ENCODE results near the gene EGFLAM. TPM values are rescaled to one million over a fixed set of nuclear protein-coding genes. Genes with fewer than 3 reads are reported as not detected.

The EGFLAM gene
- total RNA-seq, 1 experiment from 2014 or later: 1.1 TPM

- no peak for TF ChIP-seq ZNF671 (CRISPR knock-in tag; IDR thresholded peaks at IDR 0.05)
- TF ChIP-seq SP1 (CRISPR knock-in tag; conservative IDR thresholded peaks at IDR 0.05): no peak
- TF ChIP-seq MXD4 (CRISPR knock-in tag; IDR thresholded peaks at IDR 0.05; ENCODE audit: borderline replicate concordance): no peak
- no peak for TF ChIP-seq ZNF121 (CRISPR knock-in tag; IDR thresholded peaks at IDR 0.05)
- no peak for TF ChIP-seq AR (CRISPR knock-in tag; IDR thresholded peaks at IDR 0.05)
- TF ChIP-seq ETV6 (CRISPR knock-in tag; IDR thresholded peaks at IDR 0.05): no peak
- TF ChIP-seq FOXP1 (CRISPR knock-in tag; IDR thresholded peaks at IDR 0.05; ENCODE audit: borderline replicate concordance): no peak
- no peak for TF ChIP-seq ZNF232 (CRISPR knock-in tag; IDR thresholded peaks at IDR 0.05)
- TF ChIP-seq FOXJ3 (CRISPR knock-in tag; IDR thresholded peaks at IDR 0.05; ENCODE audit: borderline replicate concordance): no peak
- no peak for TF ChIP-seq JAZF1 (CRISPR knock-in tag; IDR thresholded peaks at IDR 0.05)
- TF ChIP-seq, protein P1, sequence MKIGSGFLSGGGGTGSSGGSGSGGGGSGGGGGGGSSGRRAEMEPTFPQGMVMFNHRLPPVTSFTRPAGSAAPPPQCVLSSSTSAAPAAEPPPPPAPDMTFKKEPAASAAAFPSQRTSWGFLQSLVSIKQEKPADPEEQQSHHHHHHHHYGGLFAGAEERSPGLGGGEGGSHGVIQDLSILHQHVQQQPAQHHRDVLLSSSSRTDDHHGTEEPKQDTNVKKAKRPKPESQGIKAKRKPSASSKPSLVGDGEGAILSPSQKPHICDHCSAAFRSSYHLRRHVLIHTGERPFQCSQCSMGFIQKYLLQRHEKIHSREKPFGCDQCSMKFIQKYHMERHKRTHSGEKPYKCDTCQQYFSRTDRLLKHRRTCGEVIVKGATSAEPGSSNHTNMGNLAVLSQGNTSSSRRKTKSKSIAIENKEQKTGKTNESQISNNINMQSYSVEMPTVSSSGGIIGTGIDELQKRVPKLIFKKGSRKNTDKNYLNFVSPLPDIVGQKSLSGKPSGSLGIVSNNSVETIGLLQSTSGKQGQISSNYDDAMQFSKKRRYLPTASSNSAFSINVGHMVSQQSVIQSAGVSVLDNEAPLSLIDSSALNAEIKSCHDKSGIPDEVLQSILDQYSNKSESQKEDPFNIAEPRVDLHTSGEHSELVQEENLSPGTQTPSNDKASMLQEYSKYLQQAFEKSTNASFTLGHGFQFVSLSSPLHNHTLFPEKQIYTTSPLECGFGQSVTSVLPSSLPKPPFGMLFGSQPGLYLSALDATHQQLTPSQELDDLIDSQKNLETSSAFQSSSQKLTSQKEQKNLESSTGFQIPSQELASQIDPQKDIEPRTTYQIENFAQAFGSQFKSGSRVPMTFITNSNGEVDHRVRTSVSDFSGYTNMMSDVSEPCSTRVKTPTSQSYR (CRISPR knock-in tag; IDR thresholded peaks at IDR 0.05): no peak
- TF ChIP-seq, protein P2, sequence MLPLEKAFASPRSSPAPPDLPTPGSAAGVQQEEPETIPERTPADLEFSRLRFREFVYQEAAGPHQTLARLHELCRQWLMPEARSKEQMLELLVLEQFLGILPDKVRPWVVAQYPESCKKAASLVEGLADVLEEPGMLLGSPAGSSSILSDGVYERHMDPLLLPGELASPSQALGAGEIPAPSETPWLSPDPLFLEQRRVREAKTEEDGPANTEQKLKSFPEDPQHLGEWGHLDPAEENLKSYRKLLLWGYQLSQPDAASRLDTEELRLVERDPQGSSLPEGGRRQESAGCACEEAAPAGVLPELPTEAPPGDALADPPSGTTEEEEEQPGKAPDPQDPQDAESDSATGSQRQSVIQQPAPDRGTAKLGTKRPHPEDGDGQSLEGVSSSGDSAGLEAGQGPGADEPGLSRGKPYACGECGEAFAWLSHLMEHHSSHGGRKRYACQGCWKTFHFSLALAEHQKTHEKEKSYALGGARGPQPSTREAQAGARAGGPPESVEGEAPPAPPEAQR (CRISPR knock-in tag; IDR thresholded peaks at IDR 0.05): no peak
- TF ChIP-seq TEAD4 (CRISPR knock-in tag; IDR thresholded peaks at IDR 0.05): no peak
- TF ChIP-seq, protein P3, sequence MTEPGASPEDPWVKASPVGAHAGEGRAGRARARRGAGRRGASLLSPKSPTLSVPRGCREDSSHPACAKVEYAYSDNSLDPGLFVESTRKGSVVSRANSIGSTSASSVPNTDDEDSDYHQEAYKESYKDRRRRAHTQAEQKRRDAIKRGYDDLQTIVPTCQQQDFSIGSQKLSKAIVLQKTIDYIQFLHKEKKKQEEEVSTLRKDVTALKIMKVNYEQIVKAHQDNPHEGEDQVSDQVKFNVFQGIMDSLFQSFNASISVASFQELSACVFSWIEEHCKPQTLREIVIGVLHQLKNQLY (CRISPR knock-in tag; IDR thresholded peaks at IDR 0.05): no peak
- no peak for TF ChIP-seq FOXK1 (CRISPR knock-in tag; IDR thresholded peaks at IDR 0.05)
- TF ChIP-seq, protein P4, sequence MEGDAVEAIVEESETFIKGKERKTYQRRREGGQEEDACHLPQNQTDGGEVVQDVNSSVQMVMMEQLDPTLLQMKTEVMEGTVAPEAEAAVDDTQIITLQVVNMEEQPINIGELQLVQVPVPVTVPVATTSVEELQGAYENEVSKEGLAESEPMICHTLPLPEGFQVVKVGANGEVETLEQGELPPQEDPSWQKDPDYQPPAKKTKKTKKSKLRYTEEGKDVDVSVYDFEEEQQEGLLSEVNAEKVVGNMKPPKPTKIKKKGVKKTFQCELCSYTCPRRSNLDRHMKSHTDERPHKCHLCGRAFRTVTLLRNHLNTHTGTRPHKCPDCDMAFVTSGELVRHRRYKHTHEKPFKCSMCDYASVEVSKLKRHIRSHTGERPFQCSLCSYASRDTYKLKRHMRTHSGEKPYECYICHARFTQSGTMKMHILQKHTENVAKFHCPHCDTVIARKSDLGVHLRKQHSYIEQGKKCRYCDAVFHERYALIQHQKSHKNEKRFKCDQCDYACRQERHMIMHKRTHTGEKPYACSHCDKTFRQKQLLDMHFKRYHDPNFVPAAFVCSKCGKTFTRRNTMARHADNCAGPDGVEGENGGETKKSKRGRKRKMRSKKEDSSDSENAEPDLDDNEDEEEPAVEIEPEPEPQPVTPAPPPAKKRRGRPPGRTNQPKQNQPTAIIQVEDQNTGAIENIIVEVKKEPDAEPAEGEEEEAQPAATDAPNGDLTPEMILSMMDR (IDR thresholded peaks at IDR 0.05): no peak
- TF ChIP-seq USF1 (CRISPR knock-in tag; IDR thresholded peaks at IDR 0.05): no peak
- TF ChIP-seq TP53 (CRISPR knock-in tag; IDR thresholded peaks at IDR 0.05): no peak
- no peak for TF ChIP-seq MYBL2 (CRISPR knock-in tag; IDR thresholded peaks at IDR 0.05)
- no peaks in the 10 kb centered on the region for H3K36me3 Mint-ChIP-seq
- H3K9me3 Mint-ChIP-seq: no peaks in the 10 kb centered on the region
- peaks cover 14% of the 10 kb centered on the region for H3K4me1 Mint-ChIP-seq
- no peak overlapping the region for H3K4me3 Mint-ChIP-seq
- H3K27ac Mint-ChIP-seq: no peak overlapping the region
- ChIA-PET CTCF (interaction anchor here (1.2 to 1.9 kb wide), 2 partner anchors 19 to 157 kb away, joined by 3 to 17 read pairs; no protein-coding TSS in a partner anchor), POLR2A (no interaction called here)
- H3K27me3 Mint-ChIP-seq (ENCODE audit: low read depth): peaks cover 3% of the 10 kb centered on the region
- DNase-seq (ENCODE audit: low spot score) (no peak), ATAC-seq (no peak)
Observed at GRCh38 chr5:38284384-38284783, 26.0 kb downstream of the EGFLAM start.
